ENCODE measurements around the gene NEO1.

- TF ChIP-seq CTCF (IDR thresholded peaks at IDR 0.05; ENCODE audit: insufficient read depth, low read length, poor library complexity, severe bottlenecking) (no peak), EZH2phosphoT487 (conservative IDR thresholded peaks at IDR 0.05; ENCODE audit: low read length) (no peak)
Observed at GRCh38 chr15:73318463-73319351, 266.4 kb downstream of the NEO1 start.
